KOPT-K1 (cell line): Measurements from ENCODE around the gene SCG5.

Source experiments
- H3K27ac ChIP-seq: fragments of 200-600 bp; sonication (generic); 2 replicates; pipeline ENCODE4 v1.5.1; 2016; ENCODE audit warnings: antibody characterized with exemption, mild to moderate bottlenecking, low read depth, low read length; ENCODE audit not compliant: poor library complexity, severe bottlenecking
- H3K36me3 ChIP-seq: fragments of 200-600 bp; sonication (generic); 2 replicates; pipeline ENCODE4 v1.5.1; 2017; ENCODE audit warnings: antibody characterized with exemption, mild to moderate bottlenecking, low read length, moderate library complexity; ENCODE audit not compliant: insufficient read depth
- H3K9me3 ChIP-seq: fragments of 200-600 bp; sonication (generic); 2 replicates; pipeline ENCODE4 v1.5.1; 2017; ENCODE audit warnings: antibody characterized with exemption, low read length, mild to moderate bottlenecking; ENCODE audit not compliant: insufficient read depth, poor library complexity, severe bottlenecking

SCG5 gene

DNA sequence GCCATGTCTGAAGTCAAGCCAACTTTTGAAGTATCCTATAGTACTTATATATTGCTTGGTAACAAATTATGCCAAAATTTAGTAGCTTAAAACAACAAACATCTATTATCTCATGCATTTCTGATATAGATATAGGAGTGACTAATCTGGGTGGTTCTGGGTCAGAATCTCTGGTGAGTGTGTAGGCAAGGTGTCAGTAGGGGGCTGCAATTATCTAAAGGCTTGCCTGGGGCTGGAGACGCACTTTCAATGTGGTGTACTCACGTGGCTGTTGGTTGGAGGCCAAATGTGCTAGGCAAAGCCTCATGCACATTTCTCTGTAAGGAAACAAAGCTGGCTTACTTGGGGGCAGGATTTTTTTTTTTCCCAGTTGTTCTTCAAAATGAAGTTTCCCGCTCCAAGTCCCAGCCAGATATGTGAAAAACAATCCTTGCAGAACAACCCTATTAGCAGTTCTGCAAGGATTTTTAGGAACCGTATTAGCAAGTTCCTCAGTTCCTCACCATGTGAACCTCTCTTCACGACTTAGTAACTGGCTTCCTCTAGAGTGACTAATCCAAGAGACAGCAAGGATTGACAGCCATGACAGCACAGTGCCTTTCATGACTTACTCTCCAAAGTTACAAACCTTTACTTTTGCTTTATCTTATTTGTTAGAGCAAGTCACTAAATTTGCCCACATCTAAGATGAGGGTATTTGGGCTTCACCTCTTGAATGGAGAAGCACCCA lies 102.1 kb downstream of the SCG5 start:
- no peaks in the 10 kb centered on the region for H3K36me3 ChIP-seq
- no peak overlapping the region for H3K27ac ChIP-seq
- no peaks in the 10 kb centered on the region for H3K9me3 ChIP-seq

DNA sequence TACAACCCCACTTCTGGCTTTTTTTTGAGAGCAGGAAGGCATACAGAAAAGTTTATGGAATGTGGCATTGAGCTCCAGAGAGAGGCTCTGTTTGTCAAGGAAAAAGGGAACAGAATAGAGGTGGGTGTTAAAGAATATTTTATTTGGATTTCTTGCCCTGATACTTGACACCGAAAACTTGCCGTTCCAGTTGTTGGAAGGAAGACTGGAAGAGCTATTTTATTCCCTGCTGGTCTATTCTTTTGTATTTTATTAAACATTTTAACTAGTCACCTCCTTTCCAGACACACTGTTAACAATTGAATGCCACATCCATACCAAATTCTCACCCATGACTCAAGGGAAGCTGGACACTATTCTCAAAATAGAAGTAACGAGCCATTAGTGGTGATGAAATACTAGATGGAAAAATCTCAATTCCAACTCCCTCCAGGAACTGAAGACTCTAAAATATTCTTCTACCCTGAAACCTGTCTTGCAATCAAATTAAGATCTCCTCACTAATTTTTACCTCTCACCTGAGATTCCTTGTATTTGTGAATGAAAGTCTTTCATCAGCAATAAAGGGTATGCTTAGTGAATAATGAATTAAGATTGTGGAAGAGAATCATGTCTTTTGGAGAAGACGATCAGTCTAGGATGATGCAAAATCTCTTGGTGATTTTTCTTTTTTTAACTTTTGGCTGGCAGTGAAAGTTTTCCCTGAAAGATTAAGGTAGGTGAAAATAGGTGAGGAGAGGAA lies 104.8 kb downstream of the SCG5 start:
- Histone ChIP-seq H3K36me3 (no peaks in the 10 kb centered on the region), H3K27ac (no peak overlapping the region), H3K9me3 (no peaks in the 10 kb centered on the region)
